Endothelial cell of coronary artery (primary cell): ENCODE data around the gene HDC. TPM values are rescaled to one million over a fixed set of nuclear protein-coding genes. Genes with fewer than 3 reads are reported as not detected.

Experiments
- total RNA-seq: library from RNA; depleted of rRNA; stranded (reverse); fragments of >200 nt; gene quantifications from 2 replicates; pipeline ENCODE4 v1.2.3, GENCODE V29; 2014

Gene HDC, protein sequence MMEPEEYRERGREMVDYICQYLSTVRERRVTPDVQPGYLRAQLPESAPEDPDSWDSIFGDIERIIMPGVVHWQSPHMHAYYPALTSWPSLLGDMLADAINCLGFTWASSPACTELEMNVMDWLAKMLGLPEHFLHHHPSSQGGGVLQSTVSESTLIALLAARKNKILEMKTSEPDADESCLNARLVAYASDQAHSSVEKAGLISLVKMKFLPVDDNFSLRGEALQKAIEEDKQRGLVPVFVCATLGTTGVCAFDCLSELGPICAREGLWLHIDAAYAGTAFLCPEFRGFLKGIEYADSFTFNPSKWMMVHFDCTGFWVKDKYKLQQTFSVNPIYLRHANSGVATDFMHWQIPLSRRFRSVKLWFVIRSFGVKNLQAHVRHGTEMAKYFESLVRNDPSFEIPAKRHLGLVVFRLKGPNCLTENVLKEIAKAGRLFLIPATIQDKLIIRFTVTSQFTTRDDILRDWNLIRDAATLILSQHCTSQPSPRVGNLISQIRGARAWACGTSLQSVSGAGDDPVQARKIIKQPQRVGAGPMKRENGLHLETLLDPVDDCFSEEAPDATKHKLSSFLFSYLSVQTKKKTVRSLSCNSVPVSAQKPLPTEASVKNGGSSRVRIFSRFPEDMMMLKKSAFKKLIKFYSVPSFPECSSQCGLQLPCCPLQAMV
- total RNA-seq: not detected in 2 replicates

GRCh38 chr15:50265620-50266019 is at the start of gene HDC:
Gene HDC, minus strand, starts transcription at chr15:50265726. Its CDS starts 103 bp downstream, at chr15:50265623.

Other genes with a start within 250 kb of the HDC start
- gene ATP8B4, start 146.5 kb downstream of the HDC start, total RNA-seq: under 0.01 TPM in 1 of 2 replicates, not detected in the other
- gene SLC27A2, start 83.5 kb downstream of the HDC start, total RNA-seq: not detected in 2 replicates
- 66.9 and 97.1 TPM in 2 replicates for gene GABPB1, start 89.5 kb upstream of the HDC start, total RNA-seq
- 35.1 and 39.7 TPM in 2 replicates for gene USP8, start 158.7 kb upstream of the HDC start, total RNA-seq